ENCODE results near the gene EFNB3. TPM values are rescaled to one million over a fixed set of nuclear protein-coding genes. Genes with fewer than 3 reads are reported as not detected.

EFNB3 gene, protein sequence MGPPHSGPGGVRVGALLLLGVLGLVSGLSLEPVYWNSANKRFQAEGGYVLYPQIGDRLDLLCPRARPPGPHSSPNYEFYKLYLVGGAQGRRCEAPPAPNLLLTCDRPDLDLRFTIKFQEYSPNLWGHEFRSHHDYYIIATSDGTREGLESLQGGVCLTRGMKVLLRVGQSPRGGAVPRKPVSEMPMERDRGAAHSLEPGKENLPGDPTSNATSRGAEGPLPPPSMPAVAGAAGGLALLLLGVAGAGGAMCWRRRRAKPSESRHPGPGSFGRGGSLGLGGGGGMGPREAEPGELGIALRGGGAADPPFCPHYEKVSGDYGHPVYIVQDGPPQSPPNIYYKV
- 5.8 and 17.7 TPM in 2 replicates for total RNA-seq (ENCODE audit: low replicate concordance)

GRCh38 chr17:7704601-7705268 lies at the start of gene EFNB3:
Gene EFNB3, plus strand, starts transcription at chr17:7705202. Its CDS starts 397 bp downstream, at chr17:7705599.
- peaks cover 46% of the 10 kb centered on the region for H3K4me1 Mint-ChIP-seq

DNA sequence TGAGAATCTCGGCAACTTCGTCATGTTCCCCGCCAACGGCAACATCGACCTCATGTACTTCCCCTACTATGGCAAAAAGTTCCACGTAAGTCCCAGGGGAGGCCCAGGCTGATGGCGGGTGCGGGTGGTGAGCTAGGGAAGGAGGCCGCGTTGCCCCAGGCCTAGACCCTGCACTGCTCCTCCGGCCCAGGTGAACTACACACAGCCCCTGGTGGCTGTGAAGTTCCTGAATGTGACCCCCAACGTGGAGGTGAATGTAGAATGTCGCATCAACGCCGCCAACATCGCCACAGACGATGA lies 49.5 kb upstream of the EFNB3 start:
- Mint-ChIP-seq H3K9me3 (no peaks in the 10 kb centered on the region), H3K4me1 (peaks cover 40% of the 10 kb centered on the region), H3K27me3 (ENCODE audit: insufficient read depth, low read depth) (peaks cover 10% of the 10 kb centered on the region), H3K4me3 (peak overlapping the region; percentile 65), H3K36me3 (peaks cover 21% of the 10 kb centered on the region), H3K27ac (no peak overlapping the region)
- Histone ChIP-seq H3K4me2 (no peak overlapping the region), H3K27ac (no peak overlapping the region), H4K20me1 (ENCODE audit: low read depth) (no peaks in the 10 kb centered on the region), H3F3A (ENCODE audit: low read depth) (peaks cover 39% of the 10 kb centered on the region), H3K9ac (no peak overlapping the region), H3K36me3 (no peaks in the 10 kb centered on the region), H3K4me3 (no peak overlapping the region), H3K4me1 (peaks cover 8% of the 10 kb centered on the region), H2AFZ (replicated peaks) (no peak overlapping the region), H3K9me3 (ENCODE audit: low read depth) (no peaks in the 10 kb centered on the region), H3K27me3 (peaks cover 31% of the 10 kb centered on the region), H3K79me2 (ENCODE audit: low read depth) (no peaks in the 10 kb centered on the region)
- DNase-seq (ENCODE audit: low spot score), result no peak
- TF ChIP-seq CTCF (IDR thresholded peaks at IDR 0.05), result no peak
- no peak for TF ChIP-seq EZH2 (IDR thresholded peaks at IDR 0.05)
- TF ChIP-seq EZH2phosphoT487 (IDR thresholded peaks at IDR 0.05), result no peak

More at GRCh38 chr17:7704601-7705268, at the start of gene EFNB3:
- Histone ChIP-seq H3K27ac (no peak within 1 kb of the TSS), H3K27me3 (peaks cover 15% of the 10 kb centered on the region), H4K20me1 (ENCODE audit: low read depth) (peaks cover 29% of the 10 kb centered on the region), H3K9me3 (ENCODE audit: low read depth) (no peaks in the 10 kb centered on the region), H3K4me1 (peaks cover 19% of the 10 kb centered on the region), H2AFZ (replicated peaks) (peak within 1 kb of the TSS; percentile 69), H3F3A (ENCODE audit: low read depth) (peaks cover 22% of the 10 kb centered on the region), H3K36me3 (no peaks in the 10 kb centered on the region), H3K79me2 (ENCODE audit: low read depth) (peaks cover 4% of the 10 kb centered on the region), H3K4me2 (peak within 1 kb of the TSS; percentile 98), H3K9ac (peak within 1 kb of the TSS; percentile 14), H3K4me3 (peak within 1 kb of the TSS; percentile 96)
- Mint-ChIP-seq H3K4me3 (peak within 1 kb of the TSS; percentile 98), H3K36me3 (peaks cover 11% of the 10 kb centered on the region), H3K27ac (peak within 1 kb of the TSS; percentile 99), H3K27me3 (ENCODE audit: insufficient read depth, low read depth) (peaks cover 3% of the 10 kb centered on the region), H3K9me3 (no peaks in the 10 kb centered on the region)
- TF ChIP-seq EZH2phosphoT487 (IDR thresholded peaks at IDR 0.05) (no peak), EZH2 (IDR thresholded peaks at IDR 0.05) (no peak), CTCF (IDR thresholded peaks at IDR 0.05) (peak; percentile 1)
- DNase-seq (ENCODE audit: low spot score), result peak; percentile 92

GRCh38 chr17:7656958-7657609 lies 47.9 kb upstream of the EFNB3 start:
- Mint-ChIP-seq H3K27me3 (ENCODE audit: insufficient read depth, low read depth) (peaks cover 6% of the 10 kb centered on the region), H3K27ac (peak overlapping the region; percentile 44)
- no peak overlapping the region for H3K4me3 ChIP-seq

More at GRCh38 chr17:7656958-7657609, 47.9 kb upstream of the EFNB3 start:
- Mint-ChIP-seq H3K9me3 (no peaks in the 10 kb centered on the region), H3K4me1 (peaks cover 33% of the 10 kb centered on the region), H3K4me3 (peak overlapping the region; percentile 59), H3K36me3 (peaks cover 21% of the 10 kb centered on the region)
- no peak overlapping the region for H2AFZ ChIP-seq (replicated peaks)
- H3K79me2 ChIP-seq (ENCODE audit: low read depth), result no peaks in the 10 kb centered on the region
- peak overlapping the region; percentile 52 for H3K4me2 ChIP-seq
- H4K20me1 ChIP-seq (ENCODE audit: low read depth), result no peaks in the 10 kb centered on the region
- H3K9ac ChIP-seq, result no peak overlapping the region
- H3K36me3 ChIP-seq, result no peaks in the 10 kb centered on the region
- peaks cover 17% of the 10 kb centered on the region for H3K27me3 ChIP-seq
- H3K9me3 ChIP-seq (ENCODE audit: low read depth), result no peaks in the 10 kb centered on the region
- H3K4me1 ChIP-seq, result peaks cover 8% of the 10 kb centered on the region
- H3K27ac ChIP-seq, result no peak overlapping the region
- H3F3A ChIP-seq (ENCODE audit: low read depth), result peaks cover 28% of the 10 kb centered on the region
- TF ChIP-seq CTCF (IDR thresholded peaks at IDR 0.05) (no peak), EZH2 (IDR thresholded peaks at IDR 0.05) (no peak), EZH2phosphoT487 (IDR thresholded peaks at IDR 0.05) (no peak)
- peak; percentile 59 for DNase-seq (ENCODE audit: low spot score)

Data from neural progenitor cell (in vitro differentiated cells).